ENCODE data around the gene SMAD5.

GRCh38 chr5:136086783-136087566, 45.7 kb upstream of the SMAD5 start:
- TF ChIP-seq CTCF (IDR thresholded peaks at IDR 0.05; ENCODE audit: low read length) (no peak), EZH2 (IDR thresholded peaks at IDR 0.05; ENCODE audit: borderline replicate concordance, low read length) (no peak)
